ENCODE data around the gene FOXM1.

Gene FOXM1

GRCh38 chr12:2858944-2859421 is 18.0 kb downstream of the FOXM1 start:
- H3K27ac ChIP-seq, result peak overlapping the region; percentile 29; the same call in 1 of the 2 replicates
- no peak for TF ChIP-seq CTCF (IDR thresholded peaks at IDR 0.05)
- TF ChIP-seq ZFX (IDR thresholded peaks at IDR 0.05; ENCODE audit: borderline replicate concordance), result no peak

DNA sequence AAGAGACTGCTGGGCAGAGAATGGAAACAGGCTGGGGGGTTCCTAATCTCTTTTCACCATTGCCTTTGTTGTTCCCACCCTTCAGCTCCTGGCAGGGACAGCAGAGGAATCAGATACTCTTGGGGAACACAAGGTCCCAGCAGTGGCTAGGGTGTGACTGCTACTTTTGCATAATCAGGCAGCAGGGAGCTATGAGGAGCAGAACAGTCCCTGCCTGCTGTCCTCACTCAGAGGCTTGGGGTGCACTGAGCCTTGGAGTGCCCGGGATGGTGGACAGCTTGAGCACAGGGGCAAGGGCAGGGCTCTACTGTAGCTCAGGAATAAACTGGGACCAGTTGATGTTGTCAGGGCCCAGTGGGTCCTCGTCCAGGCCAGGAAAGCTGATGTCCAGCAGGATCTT is 18.6 kb downstream of the FOXM1 start:
- TF ChIP-seq CTCF (IDR thresholded peaks at IDR 0.05) (no peak), ZFX (IDR thresholded peaks at IDR 0.05; ENCODE audit: borderline replicate concordance) (no peak)
- peak overlapping the region; percentile 29; the same call in 1 of the 2 replicates for H3K27ac ChIP-seq

- no peak for TF ChIP-seq ZFX (IDR thresholded peaks at IDR 0.05; ENCODE audit: borderline replicate concordance)
- no peak for TF ChIP-seq CTCF (IDR thresholded peaks at IDR 0.05)
- H3K27ac ChIP-seq, result peak overlapping the region; percentile 29; the same call in 1 of the 2 replicates
These were observed 19.4 kb downstream of the FOXM1 start for GRCh38 chr12:2857576-2857975.

DNA sequence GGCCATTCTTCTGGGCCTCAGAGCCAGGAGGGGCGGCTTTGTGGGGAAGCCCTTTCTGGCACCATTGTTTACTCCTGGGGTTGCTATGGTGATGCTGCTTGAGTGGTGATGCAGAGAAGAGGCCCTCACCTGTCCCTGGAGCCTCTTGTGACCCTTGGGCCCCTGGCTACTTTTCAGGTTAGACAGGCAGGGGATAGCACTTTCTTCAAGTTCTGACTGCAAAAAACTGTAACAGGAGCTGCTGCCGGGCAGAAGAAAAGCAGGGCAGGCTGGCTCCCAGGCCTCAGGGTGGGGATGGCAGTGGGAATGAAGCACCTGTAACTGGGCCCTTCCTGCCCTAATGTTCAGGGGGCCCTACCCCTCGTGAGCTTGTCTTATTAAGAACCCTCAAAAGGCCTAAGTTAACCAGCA is 19.9 kb downstream of the FOXM1 start, which contains the start of gene TEX52:
TSS of gene TEX52 (minus strand) at position 19 of the 411 bp plus-strand sequence. CDS start at position 6, 13 bp downstream.
- H3K27ac ChIP-seq, result peak within 1 kb of the TSS; percentile 29; the same call in 1 of the 2 replicates
- TF ChIP-seq CTCF (IDR thresholded peaks at IDR 0.05), result no peak
- TF ChIP-seq ZFX (IDR thresholded peaks at IDR 0.05; ENCODE audit: borderline replicate concordance), result no peak

- no peak overlapping the region for H3K27ac ChIP-seq
- TF ChIP-seq CTCF (IDR thresholded peaks at IDR 0.05) (no peak), ZFX (IDR thresholded peaks at IDR 0.05; ENCODE audit: borderline replicate concordance) (no peak)
These were observed 20.9 kb downstream of the FOXM1 start for GRCh38 chr12:2856051-2856450.

- H3K27ac ChIP-seq, result no peak overlapping the region
- no peak for TF ChIP-seq CTCF (IDR thresholded peaks at IDR 0.05)
These were observed 21.4 kb downstream of the FOXM1 start for GRCh38 chr12:2855546-2855945.

GRCh38 chr12:2854669-2855453 is 22.1 kb downstream of the FOXM1 start:
- no peak for TF ChIP-seq ZFX (IDR thresholded peaks at IDR 0.05; ENCODE audit: borderline replicate concordance)
- no peak for TF ChIP-seq CTCF (IDR thresholded peaks at IDR 0.05)
- no peak overlapping the region for H3K27ac ChIP-seq
